Midbrain (tissue), 1 donor: Measurements from ENCODE around the gene CENPF.
"Not testable (repeated sequence)": the region's sequence is repeated elsewhere in the genome, so short reads cannot be mapped to it uniquely, and the experiment has no call there.

ENCODE experiments used
- DNase-seq: peaks from one replicate; lab custom pipeline; 2025; lab: John Stamatoyannopoulos, UW

CENPF gene

DNA sequence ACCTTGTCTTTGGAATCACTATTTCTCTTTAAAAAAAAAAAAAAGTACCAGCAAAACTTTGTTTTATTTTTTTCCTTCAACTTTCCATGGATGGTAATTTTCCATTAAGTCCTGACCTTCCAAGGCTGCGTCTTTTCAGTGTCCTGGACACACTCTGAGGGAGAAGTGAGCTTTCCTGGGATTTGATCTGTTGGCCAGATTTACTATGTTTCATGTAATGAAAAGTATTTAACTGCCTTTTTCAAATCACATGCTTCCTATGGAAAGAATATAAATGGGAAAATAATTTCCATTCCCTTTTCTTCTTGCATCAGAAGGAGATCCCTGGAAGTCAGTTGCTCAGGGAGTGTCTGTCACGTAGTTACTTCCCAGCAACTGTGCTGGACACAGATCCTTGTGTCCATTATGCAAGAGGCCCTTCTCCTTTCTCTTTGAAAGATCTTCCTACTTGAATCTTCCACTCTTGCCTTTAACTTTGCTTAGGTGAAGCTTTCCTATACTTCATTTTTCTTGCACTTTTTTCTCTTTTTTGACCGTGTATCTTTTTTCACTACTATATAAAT, 59.3 kb downstream of the CENPF start:
- no peak for DNase-seq

- no peak for DNase-seq
Measured at GRCh38 chr1:214664651-214665433, 61.8 kb downstream of the CENPF start.

DNA sequence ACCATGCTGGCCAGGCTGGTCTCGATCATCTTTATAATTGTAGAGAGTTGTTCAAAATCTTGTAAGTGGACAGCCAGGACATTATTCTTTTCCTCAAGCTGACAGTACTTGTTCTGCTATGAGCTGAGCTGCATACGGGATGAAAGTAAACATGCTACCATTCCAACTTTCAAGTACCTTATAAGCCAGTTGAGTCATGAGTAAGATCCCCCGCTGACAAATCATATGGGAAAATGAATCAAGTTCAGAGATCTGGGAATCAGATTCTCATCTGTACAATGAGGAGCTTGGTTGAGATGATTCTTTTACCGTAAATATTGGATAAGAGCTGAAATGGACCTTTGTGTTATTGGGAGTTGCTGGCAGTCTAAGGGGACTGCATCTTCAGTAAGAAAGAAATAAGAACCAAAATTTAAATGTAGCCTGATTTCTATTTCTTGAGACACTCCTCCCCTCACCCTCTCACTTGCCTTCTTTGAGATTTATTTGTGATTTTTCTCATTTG, 62.7 kb downstream of the CENPF start:
- no peak for DNase-seq

DNA sequence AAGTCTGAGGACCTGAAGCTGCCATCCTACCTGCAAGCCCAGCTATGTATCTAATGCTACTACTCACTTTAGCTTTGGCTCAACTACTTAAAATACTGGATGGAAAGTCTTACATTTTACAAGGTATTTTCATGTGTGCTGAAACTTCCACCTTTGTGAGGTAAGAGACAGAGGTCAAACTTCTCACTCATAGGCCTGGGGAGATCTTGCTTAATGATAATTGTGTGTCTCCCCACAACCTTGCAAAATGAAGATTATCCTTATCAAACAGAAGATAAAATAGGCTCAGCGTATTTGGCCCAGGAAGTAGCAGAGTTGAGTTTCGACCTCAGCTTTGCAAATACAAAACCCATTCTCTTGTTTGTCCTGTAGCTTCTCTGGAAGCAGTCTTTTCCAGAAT, 63.7 kb downstream of the CENPF start:
- DNase-seq, result no peak

DNA sequence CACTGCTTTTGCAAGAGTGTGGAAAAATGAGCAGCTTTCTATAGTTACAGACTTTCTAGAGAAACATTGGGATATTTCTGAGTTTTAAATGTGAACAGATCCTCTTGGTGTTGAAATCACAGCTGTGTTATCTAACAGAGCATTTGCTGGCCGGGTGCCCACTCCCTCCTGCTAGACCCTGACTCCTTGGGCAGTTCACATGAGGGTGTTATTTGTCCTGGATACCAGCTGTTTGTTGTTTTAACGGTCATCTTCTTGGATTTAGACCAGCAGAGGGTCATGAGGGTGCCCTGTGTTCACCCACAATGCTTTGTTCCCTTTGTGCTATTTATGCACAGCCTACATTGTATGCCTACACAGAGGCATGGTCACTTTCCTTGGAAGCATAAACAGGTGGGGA, 67.1 kb downstream of the CENPF start:
- no peak for DNase-seq

- DNase-seq, result not testable (repeated sequence)
Measured at GRCh38 chr1:214673029-214673428, 70.0 kb downstream of the CENPF start.

GRCh38 chr1:214673576-214673975, 70.6 kb downstream of the CENPF start:
- no peak for DNase-seq

DNA sequence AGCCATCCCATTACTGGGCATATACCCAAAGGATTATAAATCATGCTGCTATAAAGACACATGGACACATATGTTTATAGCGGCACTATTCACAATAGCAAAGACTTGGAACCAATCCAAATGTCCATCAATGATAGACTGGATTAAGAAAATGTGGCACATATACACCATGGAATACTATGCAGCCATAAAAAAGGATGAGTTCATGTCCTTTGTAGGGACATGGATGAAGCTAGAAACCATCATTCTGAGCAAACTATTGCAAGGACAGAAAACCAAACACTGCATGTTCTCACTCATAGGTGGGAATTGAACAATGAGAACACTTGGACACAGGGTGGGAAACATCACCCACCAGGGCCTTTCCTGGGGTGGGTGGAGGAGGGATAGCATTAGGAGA, 72.5 kb downstream of the CENPF start:
- not testable (repeated sequence) for DNase-seq

DNA sequence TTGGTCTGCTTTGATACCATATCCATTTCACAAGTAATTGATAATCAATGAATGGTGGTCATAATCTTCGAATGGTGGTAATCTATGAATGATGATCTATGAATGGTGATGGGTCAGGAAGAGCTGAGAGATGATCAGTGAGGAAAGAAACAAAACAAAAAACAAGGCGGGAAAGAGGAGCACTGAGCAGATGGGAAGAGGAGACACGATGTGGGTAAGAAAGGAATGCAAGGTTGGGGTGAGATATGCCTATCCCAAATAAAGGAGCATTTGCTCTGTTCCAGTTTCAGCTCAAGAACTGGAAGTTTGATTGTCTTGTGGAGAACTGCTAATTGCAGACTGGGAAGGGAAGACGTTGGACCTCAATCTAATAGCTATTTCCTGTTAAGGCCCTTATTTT, 73.8 kb downstream of the CENPF start:
- no peak for DNase-seq

DNA sequence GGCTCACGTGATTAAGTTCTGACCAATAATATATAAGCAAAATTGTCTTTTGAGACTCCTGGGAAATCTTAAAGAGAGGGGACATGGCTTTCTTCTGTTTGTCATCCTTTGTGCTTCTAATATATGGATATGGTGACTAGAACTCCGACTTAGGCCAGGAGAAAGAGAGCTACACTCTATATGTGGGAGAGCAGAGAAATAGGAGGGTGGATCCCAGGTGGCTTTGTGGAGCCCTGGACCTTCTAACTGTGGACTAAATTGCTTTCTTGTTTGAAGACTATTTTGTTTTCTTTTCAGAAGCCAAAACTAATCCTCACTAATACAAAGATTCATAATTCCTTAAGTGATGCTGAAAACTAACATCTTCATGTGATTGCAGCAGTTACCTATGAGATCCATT, 75.0 kb downstream of the CENPF start:
- DNase-seq, result no peak

GRCh38 chr1:214678386-214678785, 75.4 kb downstream of the CENPF start:
- DNase-seq, result no peak

DNA sequence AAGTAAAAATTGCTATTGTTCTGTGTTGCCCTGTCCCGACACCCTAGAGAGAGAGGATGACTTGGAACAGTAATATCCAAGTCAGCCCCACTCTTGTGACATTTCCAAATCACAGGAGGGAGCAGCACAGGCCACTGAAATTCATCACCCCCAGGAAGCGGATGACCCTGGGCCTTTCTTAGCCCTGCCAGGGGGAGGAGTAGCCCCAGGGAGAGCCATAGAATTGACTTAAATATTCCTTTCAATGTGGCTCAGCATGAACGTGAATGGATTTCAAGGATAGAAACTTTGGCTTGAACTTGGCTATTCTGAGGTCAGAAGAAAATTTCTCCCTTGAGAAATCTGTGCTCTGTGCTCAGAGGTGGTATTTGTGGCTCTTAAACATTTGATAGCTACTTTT, 80.6 kb downstream of the CENPF start:
- DNase-seq, result no peak

GRCh38 chr1:214685906-214686305, 82.9 kb downstream of the CENPF start:
- DNase-seq, result no peak

DNA sequence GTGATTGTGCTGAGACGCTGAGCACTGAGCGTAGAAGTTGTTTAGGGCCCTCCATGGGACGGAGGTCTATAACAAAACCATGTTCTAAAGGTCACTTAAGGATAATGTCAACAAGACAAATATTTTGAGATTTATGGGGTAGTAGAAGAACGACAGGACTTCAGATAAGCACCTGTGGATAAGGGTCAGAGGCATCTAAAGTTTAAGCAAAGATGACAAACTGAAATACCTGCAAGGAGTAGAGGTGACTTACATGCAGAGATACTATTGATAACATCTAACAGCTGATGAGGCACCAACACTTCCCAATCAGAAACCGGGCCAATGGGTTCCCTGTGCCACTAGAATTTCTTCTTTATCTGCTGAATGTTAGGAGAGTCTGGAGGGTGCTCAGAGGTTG, 83.5 kb downstream of the CENPF start:
- no peak for DNase-seq

- DNase-seq, result no peak
Measured at GRCh38 chr1:214688891-214689290, 85.9 kb downstream of the CENPF start.

DNA sequence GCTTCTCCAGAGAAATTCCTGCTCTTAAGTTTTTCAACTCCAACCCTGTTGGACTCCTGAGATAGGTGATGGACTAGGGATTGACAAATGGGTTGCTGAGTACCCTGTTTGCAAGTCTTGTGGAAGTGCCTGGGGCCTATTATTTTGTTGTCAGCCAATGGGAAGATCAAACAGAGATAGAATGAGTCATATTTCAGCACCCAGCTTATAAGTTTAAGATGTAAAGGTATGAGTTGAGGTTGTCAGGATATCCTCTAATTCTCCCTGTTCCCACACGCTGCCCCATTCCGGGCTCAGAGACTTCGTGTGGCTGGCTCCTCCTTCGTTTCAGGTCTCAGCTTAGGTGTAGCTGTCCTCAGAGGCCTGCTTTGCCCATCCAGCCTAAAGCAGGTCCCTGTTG, 91.8 kb downstream of the CENPF start:
- no peak for DNase-seq

GRCh38 chr1:214698559-214698958, 95.6 kb downstream of the CENPF start:
- DNase-seq, result no peak

GRCh38 chr1:214700437-214700836, 97.4 kb downstream of the CENPF start:
- no peak for DNase-seq

DNA sequence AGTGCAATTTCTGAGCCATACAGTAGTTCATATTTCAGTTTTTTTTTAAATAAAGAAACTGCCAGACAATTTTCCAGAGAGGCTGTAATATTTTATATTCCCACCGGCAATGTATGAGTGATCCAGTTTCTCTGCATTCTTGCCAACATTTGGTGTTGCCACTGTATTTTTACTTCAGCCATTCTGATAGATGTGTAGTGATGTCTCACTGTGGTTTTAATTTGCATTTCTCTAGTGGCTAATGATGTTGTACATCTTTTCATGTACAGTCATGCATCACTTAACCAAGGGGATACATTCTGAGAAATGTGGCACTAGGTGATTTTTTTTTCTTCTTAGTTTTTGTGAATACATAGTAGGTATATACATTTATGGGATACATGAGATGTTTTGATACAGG, 99.6 kb downstream of the CENPF start:
- no peak for DNase-seq

- no peak for DNase-seq
Measured at GRCh38 chr1:214707306-214708087, 104.5 kb downstream of the CENPF start.

DNA sequence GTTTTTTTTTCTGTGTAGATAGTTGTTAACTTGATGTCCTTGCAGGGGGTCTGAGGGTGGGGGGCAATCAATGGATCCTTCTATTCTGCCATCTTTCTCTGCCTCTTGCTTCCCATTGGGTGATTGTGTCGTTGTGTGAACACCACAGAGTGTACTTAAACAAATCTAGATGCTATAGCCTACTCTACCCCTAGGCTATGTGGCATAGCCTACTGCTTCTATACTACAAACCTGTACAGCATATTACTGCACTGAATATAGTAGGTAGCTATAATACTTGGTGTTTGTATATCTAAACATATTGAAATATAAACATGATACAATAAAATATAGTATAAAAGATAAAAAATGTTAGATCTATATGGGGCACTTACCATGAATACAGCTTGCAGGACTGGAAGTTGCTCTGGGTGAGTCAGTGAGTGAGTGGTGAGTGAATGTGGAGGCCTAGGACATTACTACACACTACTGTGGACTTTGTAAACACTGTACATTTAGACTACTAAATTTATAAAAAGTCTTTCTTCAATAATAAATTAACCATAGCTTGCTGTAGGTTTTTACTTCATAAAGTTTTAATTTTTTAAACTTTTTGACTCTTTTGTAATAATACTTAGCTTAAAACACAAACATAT, 105.4 kb downstream of the CENPF start:
- no peak for DNase-seq

DNA sequence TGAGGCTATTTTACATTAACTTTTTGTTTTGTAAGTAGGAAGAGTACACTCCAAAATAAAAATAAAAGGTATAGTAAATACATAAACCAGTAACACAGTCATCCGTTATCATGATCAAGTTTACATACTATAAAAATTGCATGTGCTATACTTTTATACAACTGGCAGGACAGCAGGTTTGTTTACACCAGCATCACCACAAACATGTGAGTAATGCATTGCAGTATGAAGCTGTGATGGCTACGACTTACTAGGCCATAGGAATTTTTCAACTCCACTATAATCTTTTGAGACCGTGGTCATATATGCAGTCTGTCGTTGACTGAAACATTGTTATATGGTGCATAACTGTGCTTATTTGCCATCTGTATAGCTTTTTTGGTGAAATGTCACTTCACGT, 106.2 kb downstream of the CENPF start:
- DNase-seq, result no peak
